ENCODE measurements around the gene RIPOR3.

RIPOR3 gene

DNA sequence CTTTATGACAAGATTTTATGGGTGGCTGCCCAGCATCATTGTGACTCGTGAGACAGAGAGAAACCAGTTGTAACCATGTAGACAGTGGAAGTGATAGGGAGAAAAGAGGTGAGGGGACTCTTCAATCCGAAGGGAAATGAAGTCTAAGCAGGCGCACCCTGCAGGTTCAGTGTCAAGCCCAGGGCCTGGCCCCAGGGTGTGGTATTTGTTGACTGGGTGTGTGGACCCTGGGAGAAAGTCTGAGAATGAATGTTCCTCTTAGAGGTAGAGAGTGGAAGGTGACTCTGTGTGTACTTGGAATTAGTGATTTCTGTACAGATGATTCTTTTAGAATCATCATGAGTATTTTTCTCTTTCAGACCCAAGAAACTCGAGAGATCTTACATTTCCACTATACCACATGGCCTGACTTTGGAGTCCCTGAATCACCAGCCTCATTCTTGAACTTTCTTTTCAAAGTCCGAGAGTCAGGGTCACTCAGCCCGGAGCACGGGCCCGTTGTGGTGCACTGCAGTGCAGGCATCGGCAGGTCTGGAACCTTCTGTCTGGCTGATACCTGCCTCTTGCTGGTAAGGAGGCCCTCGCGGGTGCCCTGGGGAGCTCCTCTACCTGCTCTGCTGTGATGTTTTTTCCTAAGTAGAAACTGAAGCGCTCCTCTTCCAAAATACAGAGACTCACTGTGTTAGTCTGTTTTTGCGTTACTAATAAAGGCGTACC is 113.1 kb downstream of the RIPOR3 start:
- Histone ChIP-seq H3K27me3 (no peaks in the 10 kb centered on the region), H3K9me3 (no peaks in the 10 kb centered on the region), H3K36me3 (peaks cover 94% of the 10 kb centered on the region), H3K4me3 (ENCODE audit: low read depth in 1 of 2, low read length in 1 of 2) (no peak overlapping the region), H3K4me1 (ENCODE audit: control insufficient read depth in 1 of 2, insufficient read depth in 1 of 2, low read depth in 1 of 2, low read length in 1 of 2) (peaks cover 0 to under 1% of the 10 kb centered on the region in 2 experiments), H3K27ac (no peak overlapping the region)
- TF ChIP-seq, protein P1, sequence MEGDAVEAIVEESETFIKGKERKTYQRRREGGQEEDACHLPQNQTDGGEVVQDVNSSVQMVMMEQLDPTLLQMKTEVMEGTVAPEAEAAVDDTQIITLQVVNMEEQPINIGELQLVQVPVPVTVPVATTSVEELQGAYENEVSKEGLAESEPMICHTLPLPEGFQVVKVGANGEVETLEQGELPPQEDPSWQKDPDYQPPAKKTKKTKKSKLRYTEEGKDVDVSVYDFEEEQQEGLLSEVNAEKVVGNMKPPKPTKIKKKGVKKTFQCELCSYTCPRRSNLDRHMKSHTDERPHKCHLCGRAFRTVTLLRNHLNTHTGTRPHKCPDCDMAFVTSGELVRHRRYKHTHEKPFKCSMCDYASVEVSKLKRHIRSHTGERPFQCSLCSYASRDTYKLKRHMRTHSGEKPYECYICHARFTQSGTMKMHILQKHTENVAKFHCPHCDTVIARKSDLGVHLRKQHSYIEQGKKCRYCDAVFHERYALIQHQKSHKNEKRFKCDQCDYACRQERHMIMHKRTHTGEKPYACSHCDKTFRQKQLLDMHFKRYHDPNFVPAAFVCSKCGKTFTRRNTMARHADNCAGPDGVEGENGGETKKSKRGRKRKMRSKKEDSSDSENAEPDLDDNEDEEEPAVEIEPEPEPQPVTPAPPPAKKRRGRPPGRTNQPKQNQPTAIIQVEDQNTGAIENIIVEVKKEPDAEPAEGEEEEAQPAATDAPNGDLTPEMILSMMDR (IDR thresholded peaks at IDR 0.05), result no peak

- Histone ChIP-seq H3K36me3 (peaks cover 86% of the 10 kb centered on the region), H3K4me3 (ENCODE audit: low read depth in 1 of 2, low read length in 1 of 2) (no peak overlapping the region), H3K9me3 (no peaks in the 10 kb centered on the region), H3K27me3 (no peaks in the 10 kb centered on the region), H3K4me1 (ENCODE audit: control insufficient read depth in 1 of 2, insufficient read depth in 1 of 2, low read depth in 1 of 2, low read length in 1 of 2) (peaks cover 4 to 9% of the 10 kb centered on the region in 2 experiments), H3K27ac (no peak overlapping the region)
- TF ChIP-seq, protein P1 (IDR thresholded peaks at IDR 0.05), result no peak
Measured at GRCh38 chr20:50577175-50578018, 113.9 kb downstream of the RIPOR3 start.

- H3K27ac ChIP-seq, result no peak overlapping the region
- peaks cover 75% of the 10 kb centered on the region for H3K36me3 ChIP-seq
- no peaks in the 10 kb centered on the region for H3K9me3 ChIP-seq
- no peaks in the 10 kb centered on the region for H3K27me3 ChIP-seq
- no peak overlapping the region for H3K4me3 ChIP-seq (ENCODE audit: low read depth in 1 of 2, low read length in 1 of 2)
- TF ChIP-seq, protein P1 (IDR thresholded peaks at IDR 0.05), result no peak
- peaks cover 15 to 16% of the 10 kb centered on the region in 2 experiments for H3K4me1 ChIP-seq (ENCODE audit: control insufficient read depth in 1 of 2, insufficient read depth in 1 of 2, low read depth in 1 of 2, low read length in 1 of 2)
Measured at GRCh38 chr20:50575865-50576720, 115.2 kb downstream of the RIPOR3 start.

DNA sequence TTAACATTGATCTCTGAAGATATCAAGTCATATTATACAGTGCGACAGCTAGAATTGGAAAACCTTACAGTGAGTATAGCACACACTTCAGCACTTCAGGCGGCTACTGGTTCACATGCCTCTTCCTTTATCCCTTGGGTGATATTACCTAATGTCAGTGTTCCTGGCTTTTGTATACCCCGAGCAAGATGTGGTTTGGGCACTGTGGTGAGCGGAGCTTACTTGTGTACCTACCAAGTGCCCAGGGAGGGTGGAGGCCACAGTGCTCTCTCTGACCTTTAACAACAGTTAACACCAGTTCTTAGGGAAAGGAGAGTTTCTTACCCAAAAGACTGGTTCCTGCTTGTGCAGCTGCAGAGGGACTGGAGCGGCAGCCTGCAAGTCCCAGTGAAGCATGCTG is 116.8 kb downstream of the RIPOR3 start:
- H3K4me1 ChIP-seq (ENCODE audit: control insufficient read depth in 1 of 2, insufficient read depth in 1 of 2, low read depth in 1 of 2, low read length in 1 of 2), result peaks cover 15 to 16% of the 10 kb centered on the region in 2 experiments
- no peak overlapping the region for H3K4me3 ChIP-seq (ENCODE audit: low read depth in 1 of 2, low read length in 1 of 2)
- peaks cover 72% of the 10 kb centered on the region for H3K36me3 ChIP-seq
- TF ChIP-seq, protein P1 (IDR thresholded peaks at IDR 0.05), result no peak
- no peaks in the 10 kb centered on the region for H3K27me3 ChIP-seq
- H3K27ac ChIP-seq, result no peak overlapping the region
- H3K9me3 ChIP-seq, result no peaks in the 10 kb centered on the region

- H3K27ac ChIP-seq, result no peak overlapping the region
- H3K4me3 ChIP-seq (ENCODE audit: low read depth in 1 of 2, low read length in 1 of 2), result no peak overlapping the region
- TF ChIP-seq, protein P1 (IDR thresholded peaks at IDR 0.05), result no peak
- H3K36me3 ChIP-seq, result peaks cover 72% of the 10 kb centered on the region
- H3K27me3 ChIP-seq, result no peaks in the 10 kb centered on the region
- no peaks in the 10 kb centered on the region for H3K9me3 ChIP-seq
- H3K4me1 ChIP-seq (ENCODE audit: control insufficient read depth in 1 of 2, insufficient read depth in 1 of 2, low read depth in 1 of 2, low read length in 1 of 2), result peaks cover 15 to 16% of the 10 kb centered on the region in 2 experiments
Measured at GRCh38 chr20:50574108-50574507, 117.2 kb downstream of the RIPOR3 start.
